A549 (cell line): ENCODE data around the gene PMEL. TPM values are rescaled to one million over a fixed set of nuclear protein-coding genes. Genes with fewer than 3 reads are reported as not detected.
A peak's percentile ranks its signal among the peaks of the same experiment; 100 is the strongest.
"Not testable (repeated sequence)": the region's sequence is repeated elsewhere in the genome, so short reads cannot be mapped to it uniquely, and the experiment has no call there.

Experiments used
- ATAC-seq, 2 experiments: fragments of 200-7000 bp in 1 of 2; fragments of >200 bp in 1 of 2; cut with Nextera tagmentation in 1 of 2; cut with Tn5 transposase in 1 of 2; 3 replicates each; pipeline versions ENCODE4 v1.8.0 to v1.9.1; 2018 to 2020; ENCODE audit warnings: mild to moderate bottlenecking in 1 of 2, moderate library complexity in 1 of 2
- CTCF ChIA-PET: fragments of 300-600 bp; sonication (Branson Sonifier 250); formaldehyde crosslinking; extraction: SDS; loops from one replicate; lab custom pipeline; 2021; ENCODE audit warnings: antibody characterized with exemption, inconsistent platforms; lab: Yijun Ruan, JAX
- POLR2A ChIA-PET: fragments of 350-600 bp; formaldehyde crosslinking; extraction: SDS; loops from one replicate; lab custom pipeline; 2021; ENCODE audit warnings: antibody characterized with exemption, inconsistent platforms; lab: Yijun Ruan, JAX
- DNase-seq, 2 experiments: peaks; one replicate each; pipeline versions ENCODE4 v3.0.0 to v3.0.0-alpha.2; 2011 to 2016; ENCODE audit warnings: low read depth in 1 of 2, low spot score in 1 of 2
- FAIRE-seq: peaks from 2 replicates; lab custom pipeline; 2011; peaks lifted over from hg19 to GRCh38; lab: Jason Lieb, UNC
- H3K27ac ChIP-seq, 2 experiments: fragments of >200 bp; sonication (Bioruptor Twin); formaldehyde crosslinking; 3 replicates each; pipeline ENCODE4 v1.5.1; 2016 to 2017
- H3K4me1 ChIP-seq: fragments of >200 bp; sonication (Bioruptor Twin); formaldehyde crosslinking; 3 replicates; pipeline ENCODE4 v1.6.1; 2016
- H3K4me2 ChIP-seq: fragments of >200 bp; sonication (Bioruptor Twin); formaldehyde crosslinking; 3 replicates; pipeline ENCODE4 v1.6.1; 2016
- H3K4me3 ChIP-seq: fragments of >200 bp; sonication (Bioruptor Twin); formaldehyde crosslinking; 3 replicates; pipeline ENCODE4 v1.5.1; 2016
- H3K9me3 ChIP-seq: fragments of >200 bp; sonication (Bioruptor Twin); formaldehyde crosslinking; 3 replicates; pipeline ENCODE4 v1.6.1; 2016
- ATOH8 ChIP-seq: fragments of 250-450 bp; sonication (Bioruptor Pico); IDR thresholded peaks from 2 replicates; pipeline ENCODE4 v1.5.0; 2020; ENCODE audit warnings: low read depth, mild to moderate bottlenecking, moderate library complexity
- CBX2 ChIP-seq: fragments of 200-600 bp; sonication (generic); IDR thresholded peaks from 2 replicates; pipeline ENCODE4 v1.6.1; 2016; ENCODE audit warnings: low read depth, mild to moderate bottlenecking, borderline replicate concordance
- CHD4 ChIP-seq: fragments of 200-600 bp; sonication (generic); IDR thresholded peaks from 2 replicates; pipeline ENCODE4 v1.6.1; 2016; ENCODE audit warnings: antibody characterized with exemption, mild to moderate bottlenecking, borderline replicate concordance
- EP300 ChIP-seq, 2 experiments: fragments of >200 bp; sonication (Bioruptor Twin); formaldehyde crosslinking; IDR thresholded peaks; 2 replicates in 1 of 2; 3 replicates in 1 of 2; pipeline ENCODE4 v1.6.1; 2016 to 2017
- ESRRA ChIP-seq: fragments of 150-350 bp; IDR thresholded peaks from 2 replicates; pipeline ENCODE4 v1.6.1; 2014; ENCODE audit warnings: mild to moderate bottlenecking, low read length, borderline replicate concordance
- HDAC2 ChIP-seq: fragments of 200-600 bp; sonication (generic); IDR thresholded peaks from 2 replicates; pipeline ENCODE4 v1.6.1; 2016
- HEYL ChIP-seq: fragments of 250-450 bp; sonication (Bioruptor Pico); IDR thresholded peaks from 2 replicates; pipeline ENCODE4 v1.8.0; 2021; ENCODE audit warnings: mild to moderate bottlenecking, moderate library complexity
- HOXA7 ChIP-seq: fragments of 250-450 bp; sonication (Bioruptor Pico); IDR thresholded peaks from 2 replicates; pipeline ENCODE4 v1.5.0; 2020; ENCODE audit warnings: mild to moderate bottlenecking, moderate library complexity
- HOXB13 ChIP-seq: fragments of 250-450 bp; sonication (Bioruptor Pico); IDR thresholded peaks from 2 replicates; pipeline ENCODE4 v1.5.0; 2020; ENCODE audit warnings: low read depth, mild to moderate bottlenecking, moderate library complexity
- KDM1A ChIP-seq: fragments of 200-600 bp; sonication (generic); IDR thresholded peaks from 2 replicates; pipeline ENCODE4 v1.6.1; 2016; ENCODE audit warnings: low read depth, mild to moderate bottlenecking
- NR3C1 ChIP-seq: fragments of >200 bp; sonication (Bioruptor Twin); formaldehyde crosslinking; IDR thresholded peaks from 3 replicates; pipeline ENCODE4 v1.6.1; 2017
- PBX3 ChIP-seq: IDR thresholded peaks from 2 replicates; pipeline ENCODE4 v1.6.1; 2012
- POLR2AphosphoS2 ChIP-seq: conservative IDR thresholded peaks from 2 replicates; pipeline ENCODE4 v1.6.1; 2012; ENCODE audit warnings: low read length, improper control_type of control experiment, inconsistent platforms
- RAD21 ChIP-seq, 2 experiments: fragments of >200 bp in 1 of 2; sonication (Bioruptor Twin) in 1 of 2; formaldehyde crosslinking in 1 of 2; IDR thresholded peaks in 1 of 2; conservative IDR thresholded peaks in 1 of 2; 2 replicates in 1 of 2; 3 replicates in 1 of 2; pipeline ENCODE4 v1.6.1; 2012 to 2018; ENCODE audit warnings: inconsistent platforms in 1 of 2
- RARB ChIP-seq: fragments of 250-450 bp; sonication (Bioruptor Pico); IDR thresholded peaks from 2 replicates; pipeline ENCODE4 v1.8.0; 2021; ENCODE audit warnings: mild to moderate bottlenecking, moderate library complexity
- ZFP36 ChIP-seq: fragments of 450-650 bp; IDR thresholded peaks from 2 replicates; pipeline ENCODE4 v1.6.1; 2014; ENCODE audit warnings: borderline replicate concordance; ENCODE audit not compliant: partially characterized antibody
- WGBS: methylation state at CpG from one replicate; pipeline ENCODE4 v1.1.6; 2017; ENCODE audit errors: missing lambda C conversion rate; 5-methylcytosine and 5-hydroxymethylcytosine counted together
- polyA plus RNA-seq, 4 experiments: library from polyadenylated mRNA; depleted of rRNA in 3 of 4; stranded (reverse); fragments of >200 nt; fragmentation: RNase III in 1 of 4; extraction: RNeasy Plus Mini Kit Qiagen cat#74134 plus additional on column Dnase treatment in 1 of 4; gene quantifications; 2 replicates in 3 of 4; 3 replicates in 1 of 4; pipeline ENCODE4 v1.2.3, GENCODE V29; 2011 to 2017

PMEL gene
- polyA plus RNA-seq, 2 of the 4 experiments (the other 2 are of a cell fraction) = 1.4 to 2.2 TPM

DNA sequence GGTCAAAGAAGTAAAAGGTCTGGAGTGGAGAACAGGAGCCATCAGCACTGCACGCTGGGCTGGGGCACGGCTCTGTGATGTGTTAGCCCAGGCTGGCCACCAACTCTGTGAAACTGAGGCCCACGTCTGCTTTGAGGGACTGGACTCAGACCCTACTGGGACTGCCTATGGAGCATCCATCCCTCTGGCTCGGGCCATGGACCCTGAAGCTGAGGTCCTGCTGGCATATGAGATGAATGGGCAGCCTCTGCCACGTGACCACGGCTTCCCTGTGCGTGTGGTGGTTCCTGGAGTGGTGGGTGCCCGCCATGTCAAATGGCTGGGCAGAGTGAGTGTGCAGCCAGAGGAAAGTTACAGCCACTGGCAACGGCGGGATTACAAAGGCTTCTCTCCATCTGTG lies 38.4 kb upstream of the PMEL start:
- CTCF ChIA-PET = interaction anchor here (1.0 to 4.1 kb wide), 2 partner anchors 8 to 26 kb away, joined by 4 to 22 read pairs; no protein-coding TSS in a partner anchor
- Histone ChIP-seq H3K4me1 (peaks cover 18% of the 10 kb centered on the region), H3K4me2 (no peak overlapping the region), H3K27ac (no peak overlapping the region), H3K4me3 (no peak overlapping the region), H3K9me3 (no peaks in the 10 kb centered on the region)
- ATAC-seq (no peak), DNase-seq (no peak), FAIRE-seq (no peak)
- TF ChIP-seq HEYL (CRISPR knock-in tag) = no peak
- TF ChIP-seq RARB (CRISPR knock-in tag) = no peak
- TF ChIP-seq EP300 (IDR thresholded peaks at IDR 0.05) = no peak
- TF ChIP-seq CBX2 = no peak
- no peak for TF ChIP-seq ZFP36
- no peak for TF ChIP-seq RAD21 (conservative IDR thresholded peaks at IDR 0.05 in 1 of 2, IDR thresholded peaks at IDR 0.05 in 1 of 2)
- no peak for TF ChIP-seq HOXA7 (CRISPR knock-in tag)
- TF ChIP-seq HDAC2 = no peak
- no peak for TF ChIP-seq HOXB13 (CRISPR knock-in tag)
- TF ChIP-seq NR3C1 = no peak
- TF ChIP-seq ATOH8 (CRISPR knock-in tag) = no peak
- TF ChIP-seq CHD4 = no peak
- TF ChIP-seq KDM1A = no peak
- no peak for TF ChIP-seq PBX3
- POLR2A ChIA-PET = no interaction called here
- WGBS = 96% methylated on average over 10 of the region's 10 CpGs

DNA sequence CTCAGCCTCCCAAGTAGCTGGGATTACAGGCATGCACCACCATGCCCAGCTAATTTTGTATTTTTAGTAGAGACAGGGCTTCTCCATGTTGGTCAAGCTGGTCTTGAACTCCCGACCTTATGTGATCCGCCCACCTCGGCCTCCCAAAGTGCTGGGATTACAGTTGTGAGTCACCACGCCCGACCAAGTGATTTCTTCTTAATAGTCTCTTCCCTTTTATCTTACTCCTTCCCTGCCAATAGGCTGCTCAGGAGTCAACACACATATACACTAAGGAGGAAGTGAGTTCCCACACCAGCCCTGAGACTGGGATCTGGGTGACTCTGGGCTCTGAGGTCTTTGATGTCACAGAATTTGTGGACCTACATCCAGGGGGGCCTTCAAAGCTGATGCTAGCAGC lies 37.5 kb upstream of the PMEL start:
- WGBS = 92% methylated on average over 5 of the region's 5 CpGs
- DNase-seq, H3K4me3 ChIP-seq, H3K9me3 ChIP-seq, H3K4me2 ChIP-seq, ATAC-seq, POLR2A ChIA-PET, H3K27ac ChIP-seq, FAIRE-seq: not testable (repeated sequence)
- H3K4me1 ChIP-seq = peaks cover 18% of the 10 kb centered on the region
- CTCF ChIA-PET = interaction anchor here (1.1 to 4.1 kb wide), 2 partner anchors 26 to 36 kb away, joined by 3 to 22 read pairs; no protein-coding TSS in a partner anchor

GRCh38 chr12:56001487-56002100 lies 35.8 kb upstream of the PMEL start:
- FAIRE-seq (no peak), DNase-seq (peak in 1 of 2 experiments; percentile 19), ATAC-seq (no peak)
- TF ChIP-seq POLR2AphosphoS2 (no peak), ESRRA (no peak)
- Histone ChIP-seq H3K27ac (peak overlapping the region; percentile 7 to 65; a peak in 3 of 6 replicates), H3K9me3 (no peaks in the 10 kb centered on the region), H3K4me3 (no peak overlapping the region), H3K4me2 (peak overlapping the region; percentile 52), H3K4me1 (peaks cover 18% of the 10 kb centered on the region)
- POLR2A ChIA-PET = no interaction called here
- 54% methylated on average over 7 of the region's 7 CpGs for WGBS
- CTCF ChIA-PET = interaction anchor here (1.1 kb wide), 1 partner anchor 46 kb away, joined by 3 read pairs; no protein-coding TSS in a partner anchor

DNA sequence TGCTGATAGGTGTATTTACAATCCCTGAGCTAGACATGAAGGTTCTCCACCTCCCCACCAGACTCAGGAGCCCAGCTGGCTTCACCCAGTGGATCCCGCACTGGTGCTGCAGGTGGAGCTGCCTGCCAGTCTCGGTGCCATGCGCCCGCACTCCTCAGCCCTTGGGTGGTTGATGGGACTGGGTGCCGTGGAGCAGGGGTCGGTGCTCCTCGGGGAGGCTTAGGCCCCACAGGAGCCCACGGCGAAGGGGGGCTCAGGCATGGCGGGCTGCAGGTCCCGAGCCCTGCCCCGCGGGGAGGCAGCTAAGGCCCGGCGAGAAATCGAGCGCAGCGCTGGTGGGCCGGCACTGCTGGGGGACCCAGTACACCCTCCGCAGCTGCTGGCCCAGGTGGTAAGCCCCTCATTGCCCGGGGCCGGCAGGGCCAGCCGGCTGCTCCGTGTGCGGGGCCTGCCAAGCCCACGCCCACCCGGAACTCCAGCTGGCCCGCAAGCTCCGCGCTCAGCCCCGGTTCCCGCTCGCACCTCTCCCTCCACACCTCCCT lies 34.2 kb upstream of the PMEL start:
- H3K27ac ChIP-seq, H3K9me3 ChIP-seq, DNase-seq, ATAC-seq, FAIRE-seq, POLR2A ChIA-PET, H3K4me2 ChIP-seq, H3K4me3 ChIP-seq: not testable (repeated sequence)
- 97% methylated on average over 27 of the region's 33 CpGs for WGBS
- CTCF ChIA-PET = interaction anchor here (1.8 to 6.1 kb wide), 3 partner anchors 17 to 41 kb away, joined by 6 to 96 read pairs (median 92); no protein-coding TSS in a partner anchor
- peaks cover 18% of the 10 kb centered on the region for H3K4me1 ChIP-seq

- CTCF ChIA-PET = interaction anchor here (1.8 to 6.1 kb wide), 4 partner anchors 14 to 41 kb away, joined by 6 to 96 read pairs (median 62); no protein-coding TSS in a partner anchor
- ATAC-seq, FAIRE-seq, POLR2A ChIA-PET, H3K4me3 ChIP-seq, DNase-seq, H3K4me2 ChIP-seq, H3K9me3 ChIP-seq, H3K27ac ChIP-seq: not testable (repeated sequence)
- H3K4me1 ChIP-seq = peaks cover 18% of the 10 kb centered on the region
- 82% methylated on average over 6 of the region's 6 CpGs for WGBS
These were observed 33.7 kb upstream of the PMEL start for GRCh38 chr12:55999522-55999921.
